GM10266 (cell line): ENCODE measurements around the gene ANO1.

Source experiments
- DNase-seq: peaks from one replicate; pipeline ENCODE4 v3.0.0; 2012; ENCODE audit errors: extremely low spot score
- CTCF ChIP-seq: IDR thresholded peaks from 2 replicates; pipeline ENCODE4 v1.5.1; 2012; ENCODE audit warnings: mild to moderate bottlenecking, low read depth; ENCODE audit not compliant: control insufficient read depth, insufficient read depth; ENCODE audit errors: missing control alignments

The ANO1 gene

GRCh38 chr11:70170596-70171210, 92.6 kb downstream of the ANO1 start:
- no peak for DNase-seq
- TF ChIP-seq CTCF, result no peak

- DNase-seq, result no peak
- no peak for TF ChIP-seq CTCF
These were observed 94.9 kb downstream of the ANO1 start for GRCh38 chr11:70173018-70173417.

DNA sequence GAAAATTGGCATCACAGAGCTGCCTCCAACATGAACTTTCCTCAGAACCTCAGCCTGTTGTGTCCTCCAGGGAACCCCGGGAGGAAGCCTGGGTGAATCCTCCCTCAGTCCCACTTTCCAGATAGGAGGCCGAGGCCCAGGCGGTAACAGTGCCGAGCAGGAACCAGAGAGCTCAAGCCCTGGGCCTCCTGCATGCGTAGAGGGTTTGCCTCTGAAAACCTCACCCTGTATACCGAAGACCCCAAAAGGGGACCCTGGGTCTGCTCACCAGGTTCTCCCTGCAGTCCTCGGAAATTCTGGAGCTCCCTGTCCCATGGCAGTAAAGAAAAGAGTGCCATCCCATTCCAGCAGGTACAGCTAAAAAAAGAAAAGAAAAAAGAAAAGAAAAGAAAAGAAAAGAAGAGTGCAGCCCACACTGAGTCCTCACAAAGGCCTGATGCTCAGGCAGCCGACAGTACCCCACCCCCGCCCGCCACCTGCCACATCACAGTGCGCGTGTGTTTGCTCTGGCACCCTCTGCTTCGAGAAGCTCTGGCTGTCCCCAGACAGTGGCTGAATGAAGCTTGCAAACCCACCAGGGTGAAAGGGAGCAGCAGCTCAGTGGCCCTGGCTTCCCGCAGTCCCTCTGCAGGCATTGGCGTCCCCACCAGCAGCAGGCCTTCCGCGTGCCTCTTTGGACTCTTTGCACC, 96.6 kb downstream of the ANO1 start:
- no peak for TF ChIP-seq CTCF
- DNase-seq, result no peak

DNA sequence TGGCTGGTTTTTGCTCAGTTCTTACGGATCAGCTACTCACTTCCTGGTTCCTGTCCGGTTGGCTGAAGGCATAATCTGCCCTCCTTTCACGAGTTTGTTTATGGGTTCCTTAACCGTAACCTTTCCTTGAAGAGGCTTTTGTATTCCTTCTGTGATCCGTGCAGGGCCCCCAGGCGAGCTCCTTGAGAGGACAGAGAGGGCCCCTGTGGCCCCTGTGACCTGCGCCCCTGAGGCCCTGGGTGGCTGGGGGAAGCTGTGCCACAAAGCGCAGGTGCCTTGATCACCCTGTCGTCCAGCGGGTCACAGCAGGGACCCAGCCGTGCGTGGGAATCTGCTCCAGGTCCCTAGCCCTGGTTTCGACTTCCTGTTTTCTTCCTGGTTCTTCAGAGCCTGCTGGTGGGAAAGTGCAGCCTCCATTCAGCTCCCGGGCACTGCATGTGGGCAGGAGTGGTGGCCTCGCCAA, 97.2 kb downstream of the ANO1 start:
- TF ChIP-seq CTCF, result no peak
- DNase-seq, result no peak

GRCh38 chr11:70176940-70177689, 99.0 kb downstream of the ANO1 start:
- peak; percentile 78 for DNase-seq
- TF ChIP-seq CTCF, result peak; percentile 61

GRCh38 chr11:70180906-70181305, 102.8 kb downstream of the ANO1 start:
- TF ChIP-seq CTCF, result no peak

DNA sequence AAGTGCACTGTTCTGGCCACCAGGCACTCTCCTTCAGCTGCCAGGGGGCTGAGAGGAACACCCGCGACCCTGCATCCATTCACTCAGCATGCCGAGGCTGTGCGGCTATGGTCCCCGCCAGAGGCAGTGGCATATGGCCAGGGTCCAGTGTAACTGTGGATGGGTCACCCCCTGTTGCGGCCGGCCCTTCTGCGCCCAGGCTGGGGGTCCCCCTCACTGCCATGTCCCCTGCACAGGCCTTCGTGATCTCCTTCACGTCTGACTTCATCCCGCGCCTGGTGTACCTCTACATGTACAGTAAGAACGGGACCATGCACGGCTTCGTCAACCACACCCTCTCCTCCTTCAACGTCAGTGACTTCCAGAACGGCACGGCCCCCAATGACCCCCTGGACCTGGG, 104.1 kb downstream of the ANO1 start:
- TF ChIP-seq CTCF, result no peak
- DNase-seq, result no peak

More at GRCh38 chr11:70180906-70181305, 102.8 kb downstream of the ANO1 start:
- DNase-seq, result no peak
